Mesodermal cell (in vitro differentiated cells): ENCODE data around the gene GABRQ. TPM values are rescaled to one million over a fixed set of nuclear protein-coding genes. Genes with fewer than 3 reads are reported as not detected.

Source experiments
- H3K27ac ChIP-seq: 2 replicates; pipeline ENCODE4 v1.7.0; 2013; ENCODE audit warnings: mild to moderate bottlenecking, low read depth, low read length, moderate library complexity; ENCODE audit not compliant: severe bottlenecking
- H3K36me3 ChIP-seq: 2 replicates; pipeline ENCODE4 v1.7.1; 2013; ENCODE audit warnings: mild to moderate bottlenecking, low read length, moderate library complexity; ENCODE audit not compliant: control insufficient read depth, insufficient read depth
- H3K4me1 ChIP-seq: one replicate; pipeline ENCODE4 v1.7.1; 2013; ENCODE audit warnings: mild to moderate bottlenecking, low read length; ENCODE audit not compliant: insufficient read depth, control insufficient read depth, poor library complexity, severe bottlenecking
- H3K4me3 ChIP-seq: 2 replicates; pipeline ENCODE4 v1.7.0; 2013; ENCODE audit warnings: low read length, control low read depth, mild to moderate bottlenecking; ENCODE audit not compliant: insufficient read depth, poor library complexity, severe bottlenecking; ENCODE audit errors: extremely low read depth
- H3K9me3 ChIP-seq: 2 replicates; pipeline ENCODE4 v1.7.1; 2013; ENCODE audit warnings: mild to moderate bottlenecking, low read length, moderate library complexity; ENCODE audit not compliant: control insufficient read depth
- WGBS, 2 experiments: methylation state at CpG; one replicate each; pipeline ENCODE4 v1.1.5; 2013; ENCODE audit warnings: missing lambda C conversion rate in 2 of 2; ENCODE audit not compliant: insufficient coverage in 2 of 2; 5-methylcytosine and 5-hydroxymethylcytosine counted together
- polyA plus RNA-seq, 2 experiments: library from polyadenylated mRNA; stranded (reverse); fragments of 50-300 nt; gene quantifications; one replicate each; pipeline ENCODE4 v1.2.3, GENCODE V29; 2013

Gene GABRQ
- 0.59 TPM for polyA plus RNA-seq (2013, experiment 1 of 2)
- polyA plus RNA-seq (2013, experiment 2 of 2) = 0.56 TPM

- no peaks in the 10 kb centered on the region for H3K4me1 ChIP-seq
- no peak within 1 kb of the TSS for H3K27ac ChIP-seq
- H3K4me3 ChIP-seq = peak within 1 kb of the TSS; percentile 35
- H3K9me3 ChIP-seq = no peaks in the 10 kb centered on the region
- 0% methylated on average over 9 to 40 of the region's 64 CpGs for WGBS, 2 experiments
- H3K36me3 ChIP-seq = no peaks in the 10 kb centered on the region
Measured at GRCh38 chrX:152637649-152638442, at the start of gene GABRQ. TSS of gene GABRQ (plus strand) at chrX:152637895. CDS start at chrX:152638203, 308 bp downstream.

- Histone ChIP-seq H3K4me3 (no peak overlapping the region), H3K27ac (no peak overlapping the region), H3K36me3 (no peaks in the 10 kb centered on the region), H3K9me3 (no peaks in the 10 kb centered on the region), H3K4me1 (no peaks in the 10 kb centered on the region)
Measured at GRCh38 chrX:152588206-152588605, 49.5 kb upstream of the GABRQ start.

- Histone ChIP-seq H3K4me3 (no peak overlapping the region), H3K27ac (no peak overlapping the region), H3K9me3 (no peaks in the 10 kb centered on the region), H3K4me1 (no peaks in the 10 kb centered on the region), H3K36me3 (no peaks in the 10 kb centered on the region)
- 60 to 70% methylated on average over 1 to 2 of the region's 5 CpGs for WGBS, 2 experiments
Measured at GRCh38 chrX:152600853-152601633, 36.7 kb upstream of the GABRQ start.

GRCh38 chrX:152601848-152602616 lies 35.7 kb upstream of the GABRQ start:
- H3K27ac ChIP-seq = no peak overlapping the region
- 54 to 80% methylated on average over 3 to 6 of the region's 6 CpGs for whole genome bisulfite sequencing, 2 experiments
- no peaks in the 10 kb centered on the region for H3K4me1 ChIP-seq
- no peak overlapping the region for H3K4me3 ChIP-seq
- H3K9me3 ChIP-seq = no peaks in the 10 kb centered on the region
- H3K36me3 ChIP-seq = no peaks in the 10 kb centered on the region

GRCh38 chrX:152614791-152615190 lies 22.9 kb upstream of the GABRQ start:
- H3K27ac ChIP-seq = no peak overlapping the region
- 100% methylated on average over 1 of the region's 1 CpG; no CpG with 5 or more reads in 1 of the 2 experiments for WGBS, 2 experiments
- no peaks in the 10 kb centered on the region for H3K4me1 ChIP-seq
- H3K36me3 ChIP-seq = no peaks in the 10 kb centered on the region
- no peaks in the 10 kb centered on the region for H3K9me3 ChIP-seq
- H3K4me3 ChIP-seq = no peak overlapping the region

- no peaks in the 10 kb centered on the region for H3K9me3 ChIP-seq
- no peaks in the 10 kb centered on the region for H3K36me3 ChIP-seq
- no peak overlapping the region for H3K4me3 ChIP-seq
- H3K4me1 ChIP-seq = no peaks in the 10 kb centered on the region
- no peak overlapping the region for H3K27ac ChIP-seq
- WGBS, 2 experiments = 83% methylated on average over 1 of the region's 2 CpGs; no CpG with 5 or more reads in 1 of the 2 experiments
Measured at GRCh38 chrX:152619897-152620296, 17.8 kb upstream of the GABRQ start.

- H3K27ac ChIP-seq = no peak overlapping the region
- H3K4me1 ChIP-seq = no peaks in the 10 kb centered on the region
- no peaks in the 10 kb centered on the region for H3K36me3 ChIP-seq
- no peaks in the 10 kb centered on the region for H3K9me3 ChIP-seq
- no CpG with 5 or more reads among the region's 7 CpGs for WGBS, 2 experiments
- no peak overlapping the region for H3K4me3 ChIP-seq
Measured at GRCh38 chrX:152632445-152633097, 5.1 kb upstream of the GABRQ start.

- Histone ChIP-seq H3K36me3 (no peaks in the 10 kb centered on the region), H3K4me3 (no peak overlapping the region), H3K9me3 (no peaks in the 10 kb centered on the region), H3K4me1 (no peaks in the 10 kb centered on the region), H3K27ac (no peak overlapping the region)
- WGBS, 2 experiments = no CpG with 5 or more reads among the region's 7 CpGs
Measured at GRCh38 chrX:152635941-152636340, 1.8 kb upstream of the GABRQ start.

- WGBS, 2 experiments = 0% methylated on average over 1 of the region's 23 CpGs; no CpG with 5 or more reads in 1 of the 2 experiments
- Histone ChIP-seq H3K27ac (no peak overlapping the region), H3K9me3 (no peaks in the 10 kb centered on the region), H3K36me3 (no peaks in the 10 kb centered on the region), H3K4me1 (no peaks in the 10 kb centered on the region), H3K4me3 (peak overlapping the region; percentile 35)
Measured at GRCh38 chrX:152638443-152638904, 779 bp downstream of the GABRQ start.

- 91% methylated on average over 4 of the region's 7 CpGs; no CpG with 5 or more reads in 1 of the 2 experiments for WGBS, 2 experiments
- Histone ChIP-seq H3K4me1 (no peaks in the 10 kb centered on the region), H3K9me3 (no peaks in the 10 kb centered on the region), H3K4me3 (no peak overlapping the region), H3K36me3 (no peaks in the 10 kb centered on the region), H3K27ac (no peak overlapping the region)
Measured at GRCh38 chrX:152639426-152639825, 1.7 kb downstream of the GABRQ start.
